HEK293 (cell line): Measurements from ENCODE around the gene PKLR.

Source experiments
- FEZF1 ChIP-seq: fragments of 450-650 bp; formaldehyde crosslinking; IDR thresholded peaks from 2 replicates; pipeline ENCODE4 v1.5.1; 2016; ENCODE audit warnings: missing biosample characterization, missing genetic modification characterization
- GLI2 ChIP-seq: fragments of 450-650 bp; formaldehyde crosslinking; IDR thresholded peaks from 2 replicates; pipeline ENCODE4; 2017; ENCODE audit warnings: missing biosample characterization, missing genetic modification characterization, low read depth, borderline replicate concordance
- HOXC10 ChIP-seq: sonication (generic); formaldehyde crosslinking; IDR thresholded peaks from 2 replicates; pipeline ENCODE4 v1.8.1; 2023; ENCODE audit warnings: mild to moderate bottlenecking, missing genetic modification reagents
- KLF10 ChIP-seq: fragments of 450-650 bp; IDR thresholded peaks from 2 replicates; pipeline ENCODE4 v1.5.1; 2018; ENCODE audit warnings: missing biosample characterization, mild to moderate bottlenecking, missing genetic modification characterization
- KLF9 ChIP-seq: fragments of 450-650 bp; formaldehyde crosslinking; IDR thresholded peaks from 2 replicates; pipeline ENCODE4 v1.5.1; 2016; ENCODE audit warnings: missing biosample characterization, missing genetic modification characterization, low read depth
- SCRT1 ChIP-seq: fragments of 450-650 bp; formaldehyde crosslinking; IDR thresholded peaks from 2 replicates; pipeline ENCODE4 v1.5.1; 2016; ENCODE audit warnings: missing biosample characterization, missing genetic modification characterization, borderline replicate concordance
- SCRT2 ChIP-seq: fragments of 450-650 bp; formaldehyde crosslinking; IDR thresholded peaks from 2 replicates; pipeline ENCODE4 v1.5.1; 2016; ENCODE audit warnings: missing biosample characterization, missing genetic modification characterization
- WT1 ChIP-seq: fragments of 450-650 bp; formaldehyde crosslinking; IDR thresholded peaks from 2 replicates; pipeline ENCODE4 v1.5.1; 2016; ENCODE audit warnings: missing biosample characterization, missing genetic modification characterization
- ZBTB1 ChIP-seq: fragments of 450-650 bp; formaldehyde crosslinking; IDR thresholded peaks from 2 replicates; pipeline ENCODE4 v1.5.1; 2016; ENCODE audit warnings: missing biosample characterization, missing genetic modification characterization
- ZBTB44 ChIP-seq: fragments of 450-650 bp; IDR thresholded peaks from 2 replicates; pipeline ENCODE4 v1.5.1; 2018; ENCODE audit warnings: missing biosample characterization, mild to moderate bottlenecking, missing genetic modification characterization
- ZFHX2 ChIP-seq: fragments of 450-650 bp; formaldehyde crosslinking; conservative IDR thresholded peaks from 2 replicates; pipeline ENCODE4 v1.5.1; 2016; ENCODE audit warnings: missing biosample characterization, missing genetic modification characterization
- ZFP3 ChIP-seq: fragments of 450-650 bp; formaldehyde crosslinking; IDR thresholded peaks from 2 replicates; pipeline ENCODE4 v1.5.1; 2016; ENCODE audit warnings: low read depth, missing biosample characterization, missing genetic modification characterization
- ZFP37 ChIP-seq: fragments of 450-650 bp; formaldehyde crosslinking; IDR thresholded peaks from 2 replicates; pipeline ENCODE4 v1.5.1; 2016; ENCODE audit warnings: missing biosample characterization, missing genetic modification characterization
- ZNF10 ChIP-seq: fragments of 450-650 bp; formaldehyde crosslinking; IDR thresholded peaks from 2 replicates; pipeline ENCODE4 v1.5.1; 2017; ENCODE audit warnings: missing biosample characterization, missing genetic modification characterization
- ZNF121 ChIP-seq: fragments of 450-650 bp; formaldehyde crosslinking; IDR thresholded peaks from 2 replicates; pipeline ENCODE4 v1.5.1; 2016; ENCODE audit warnings: missing biosample characterization, missing genetic modification characterization
- ZNF132 ChIP-seq: fragments of 450-650 bp; formaldehyde crosslinking; IDR thresholded peaks from 2 replicates; pipeline ENCODE4 v1.5.1; 2017; ENCODE audit warnings: missing biosample characterization, missing genetic modification characterization, borderline replicate concordance
- ZNF133 ChIP-seq: fragments of 450-650 bp; formaldehyde crosslinking; IDR thresholded peaks from 2 replicates; pipeline ENCODE4 v1.5.1; 2016; ENCODE audit warnings: missing biosample characterization, missing genetic modification characterization
- ZNF148 ChIP-seq: fragments of 450-650 bp; formaldehyde crosslinking; IDR thresholded peaks from 2 replicates; pipeline ENCODE4 v1.5.0; 2017; ENCODE audit warnings: missing biosample characterization, missing genetic modification characterization, borderline replicate concordance
- ZNF174 ChIP-seq: fragments of 450-650 bp; formaldehyde crosslinking; IDR thresholded peaks from 2 replicates; pipeline ENCODE4 v1.5.0; 2017; ENCODE audit warnings: missing biosample characterization, mild to moderate bottlenecking, missing genetic modification characterization
- ZNF19 ChIP-seq: fragments of 450-650 bp; formaldehyde crosslinking; IDR thresholded peaks from 2 replicates; pipeline ENCODE4; 2016; ENCODE audit warnings: missing biosample characterization, missing genetic modification characterization, low read depth
- ZNF561 ChIP-seq: fragments of 450-650 bp; IDR thresholded peaks from 2 replicates; pipeline ENCODE4 v1.5.1; 2018; ENCODE audit warnings: missing biosample characterization, missing genetic modification characterization, borderline replicate concordance
- ZNF580 ChIP-seq: fragments of 450-650 bp; formaldehyde crosslinking; IDR thresholded peaks from 2 replicates; pipeline ENCODE4 v1.5.1; 2016; ENCODE audit warnings: missing biosample characterization, missing genetic modification characterization
- ZNF623 ChIP-seq: fragments of 450-650 bp; formaldehyde crosslinking; IDR thresholded peaks from 2 replicates; pipeline ENCODE4 v1.5.1; 2016; ENCODE audit warnings: missing biosample characterization, missing genetic modification characterization
- ZNF639 ChIP-seq: fragments of 450-650 bp; formaldehyde crosslinking; IDR thresholded peaks from 2 replicates; pipeline ENCODE4 v1.5.1; 2016; ENCODE audit warnings: missing biosample characterization, missing genetic modification characterization
- ZNF664 ChIP-seq: fragments of 450-650 bp; formaldehyde crosslinking; IDR thresholded peaks from 2 replicates; pipeline ENCODE4 v1.5.1; 2016; ENCODE audit warnings: missing biosample characterization, missing genetic modification characterization
- ZNF692 ChIP-seq: fragments of 450-650 bp; formaldehyde crosslinking; IDR thresholded peaks from 2 replicates; pipeline ENCODE4 v1.5.1; 2016; ENCODE audit warnings: missing biosample characterization, missing genetic modification characterization
- ZNF768 ChIP-seq: fragments of 450-650 bp; formaldehyde crosslinking; IDR thresholded peaks from 2 replicates; pipeline ENCODE4 v1.5.1; 2018; ENCODE audit warnings: missing biosample characterization, mild to moderate bottlenecking, missing genetic modification characterization
- ZNF777 ChIP-seq: fragments of 450-650 bp; formaldehyde crosslinking; IDR thresholded peaks from 2 replicates; pipeline ENCODE4 v1.5.1; 2017; ENCODE audit warnings: missing biosample characterization, missing genetic modification characterization, borderline replicate concordance
- ZSCAN16 ChIP-seq: fragments of 450-650 bp; formaldehyde crosslinking; IDR thresholded peaks from 2 replicates; pipeline ENCODE4 v1.5.1; 2016; ENCODE audit warnings: missing biosample characterization, missing genetic modification characterization
- TF ChIP-seq, protein P1 (sequence below): fragments of 450-650 bp; formaldehyde crosslinking; IDR thresholded peaks from 2 replicates; pipeline ENCODE4 v1.5.1; 2016; ENCODE audit warnings: missing biosample characterization, missing genetic modification characterization, borderline replicate concordance

PKLR gene

DNA sequence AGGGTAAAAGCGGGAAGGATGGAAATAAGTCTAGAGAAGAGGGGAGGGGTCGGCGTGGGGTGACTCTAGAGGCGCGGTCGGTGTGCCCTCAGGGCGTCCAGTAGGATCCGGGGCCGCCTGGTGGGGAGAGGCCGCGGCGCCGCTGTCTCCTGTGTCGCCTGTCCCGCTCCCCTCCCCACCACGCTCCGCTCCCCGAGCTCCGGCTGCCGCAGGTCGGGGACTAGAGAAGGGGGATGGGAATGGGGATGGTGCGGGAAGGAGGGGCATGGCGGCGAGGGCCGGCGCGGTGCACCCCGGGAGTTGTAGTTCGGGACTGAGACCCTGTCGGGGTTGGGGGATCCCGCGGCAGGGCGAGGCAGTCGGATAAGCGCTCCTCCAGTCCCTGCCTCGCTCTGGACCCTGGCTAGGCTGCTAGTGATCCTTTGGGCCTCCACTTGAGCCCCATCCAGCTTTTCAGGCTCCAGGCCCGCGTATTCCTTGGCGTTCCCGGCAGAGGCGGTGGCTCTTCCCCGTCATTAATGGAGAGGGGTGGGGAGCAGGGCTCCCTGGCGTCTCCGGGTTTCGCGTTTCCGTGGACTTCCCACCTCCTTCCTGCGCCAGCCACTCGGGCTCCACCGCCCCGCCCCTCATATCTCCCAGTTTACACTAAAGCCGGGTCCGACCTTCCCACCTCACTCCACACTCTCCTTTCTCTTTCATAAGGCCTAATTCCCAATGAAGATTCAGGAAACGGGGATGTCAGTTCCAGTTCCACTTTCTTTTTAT lies 45.8 kb downstream of the PKLR start, which contains the start of gene ENTREP3 (continued):
- TF ChIP-seq ZBTB1 (tag by site-specific recombination) (no peak), ZFP3 (no peak), KLF10 (0 out of 2 replicates have a peak, but pooled peaks have one; percentile 57), GLI2 (tag by site-specific recombination) (no peak), SCRT2 (tag by site-specific recombination) (no peak), ZNF174 (tag by site-specific recombination) (no peak), ZSCAN16 (no peak), ZBTB44 (tag by site-specific recombination) (no peak), FEZF1 (tag by site-specific recombination) (no peak), ZNF580 (tag by site-specific recombination) (peak; percentile 9; the same call in 1 of the 2 replicates), ZNF121 (no peak), ZNF10 (tag by site-specific recombination) (no peak; the same call in 1 of the 2 replicates), ZNF777 (no peak), ZNF19 (no peak), ZNF148 (tag by site-specific recombination) (no peak), ZNF664 (no peak), ZNF133 (tag by site-specific recombination) (no peak), ZFHX2 (no peak), SCRT1 (tag by site-specific recombination) (no peak), ZNF623 (tag by site-specific recombination) (no peak), ZNF692 (tag by site-specific recombination) (peak; percentile 77), WT1 (tag by site-specific recombination) (no peak; the same call in 1 of the 2 replicates), ZNF639 (tag by site-specific recombination) (peak; percentile 55; the same call in 1 of the 2 replicates), ZNF561 (tag by site-specific recombination) (peak; percentile 86; the same call in 1 of the 2 replicates), ZNF132 (tag by site-specific recombination) (no peak), ZFP37 (tag by site-specific recombination) (no peak; the same call in 1 of the 2 replicates), ZNF768 (tag by site-specific recombination) (no peak), KLF9 (tag by site-specific recombination) (peak; percentile 41), HOXC10 (CRISPR knock-in tag) (no peak)
- TF ChIP-seq, protein P1, sequence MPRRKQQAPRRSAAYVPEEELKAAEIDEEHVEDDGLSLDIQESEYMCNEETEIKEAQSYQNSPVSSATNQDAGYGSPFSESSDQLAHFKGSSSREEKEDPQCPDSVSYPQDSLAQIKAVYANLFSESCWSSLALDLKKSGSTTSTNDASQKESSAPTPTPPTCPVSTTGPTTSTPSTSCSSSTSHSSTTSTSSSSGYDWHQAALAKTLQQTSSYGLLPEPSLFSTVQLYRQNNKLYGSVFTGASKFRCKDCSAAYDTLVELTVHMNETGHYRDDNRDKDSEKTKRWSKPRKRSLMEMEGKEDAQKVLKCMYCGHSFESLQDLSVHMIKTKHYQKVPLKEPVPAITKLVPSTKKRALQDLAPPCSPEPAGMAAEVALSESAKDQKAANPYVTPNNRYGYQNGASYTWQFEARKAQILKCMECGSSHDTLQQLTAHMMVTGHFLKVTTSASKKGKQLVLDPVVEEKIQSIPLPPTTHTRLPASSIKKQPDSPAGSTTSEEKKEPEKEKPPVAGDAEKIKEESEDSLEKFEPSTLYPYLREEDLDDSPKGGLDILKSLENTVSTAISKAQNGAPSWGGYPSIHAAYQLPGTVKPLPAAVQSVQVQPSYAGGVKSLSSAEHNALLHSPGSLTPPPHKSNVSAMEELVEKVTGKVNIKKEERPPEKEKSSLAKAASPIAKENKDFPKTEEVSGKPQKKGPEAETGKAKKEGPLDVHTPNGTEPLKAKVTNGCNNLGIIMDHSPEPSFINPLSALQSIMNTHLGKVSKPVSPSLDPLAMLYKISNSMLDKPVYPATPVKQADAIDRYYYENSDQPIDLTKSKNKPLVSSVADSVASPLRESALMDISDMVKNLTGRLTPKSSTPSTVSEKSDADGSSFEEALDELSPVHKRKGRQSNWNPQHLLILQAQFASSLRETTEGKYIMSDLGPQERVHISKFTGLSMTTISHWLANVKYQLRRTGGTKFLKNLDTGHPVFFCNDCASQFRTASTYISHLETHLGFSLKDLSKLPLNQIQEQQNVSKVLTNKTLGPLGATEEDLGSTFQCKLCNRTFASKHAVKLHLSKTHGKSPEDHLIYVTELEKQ (tag by site-specific recombination): no peak
